A549 (cell line): ENCODE data around the gene SELENOI. TPM values are rescaled to one million over a fixed set of nuclear protein-coding genes. Genes with fewer than 3 reads are reported as not detected.

ENCODE experiments used
- ATAC-seq, 2 experiments: fragments of 200-7000 bp in 1 of 2; fragments of >200 bp in 1 of 2; cut with Nextera tagmentation in 1 of 2; cut with Tn5 transposase in 1 of 2; 3 replicates each; pipeline versions ENCODE4 v1.8.0 to v1.9.1; 2018 to 2020; ENCODE audit warnings: mild to moderate bottlenecking in 1 of 2, moderate library complexity in 1 of 2
- CTCF ChIA-PET: fragments of 300-600 bp; sonication (Branson Sonifier 250); formaldehyde crosslinking; extraction: SDS; loops from one replicate; lab custom pipeline; 2021; ENCODE audit warnings: antibody characterized with exemption, inconsistent platforms; lab: Yijun Ruan, JAX
- POLR2A ChIA-PET: fragments of 350-600 bp; formaldehyde crosslinking; extraction: SDS; loops from one replicate; lab custom pipeline; 2021; ENCODE audit warnings: antibody characterized with exemption, inconsistent platforms; lab: Yijun Ruan, JAX
- DNase-seq, 2 experiments: peaks; one replicate each; pipeline versions ENCODE4 v3.0.0 to v3.0.0-alpha.2; 2011 to 2016; ENCODE audit warnings: low read depth in 1 of 2, low spot score in 1 of 2
- FAIRE-seq: peaks from 2 replicates; lab custom pipeline; 2011; peaks lifted over from hg19 to GRCh38; lab: Jason Lieb, UNC
- H3K27ac ChIP-seq, 2 experiments: fragments of >200 bp; sonication (Bioruptor Twin); formaldehyde crosslinking; 3 replicates each; pipeline ENCODE4 v1.5.1; 2016 to 2017
- H3K4me1 ChIP-seq: fragments of >200 bp; sonication (Bioruptor Twin); formaldehyde crosslinking; 3 replicates; pipeline ENCODE4 v1.6.1; 2016
- H3K4me2 ChIP-seq: fragments of >200 bp; sonication (Bioruptor Twin); formaldehyde crosslinking; 3 replicates; pipeline ENCODE4 v1.6.1; 2016
- H3K4me3 ChIP-seq: fragments of >200 bp; sonication (Bioruptor Twin); formaldehyde crosslinking; 3 replicates; pipeline ENCODE4 v1.5.1; 2016
- H3K9me3 ChIP-seq: fragments of >200 bp; sonication (Bioruptor Twin); formaldehyde crosslinking; 3 replicates; pipeline ENCODE4 v1.6.1; 2016
- ATOH8 ChIP-seq: fragments of 250-450 bp; sonication (Bioruptor Pico); IDR thresholded peaks from 2 replicates; pipeline ENCODE4 v1.5.0; 2020; ENCODE audit warnings: low read depth, mild to moderate bottlenecking, moderate library complexity
- CEBPB ChIP-seq, 2 experiments: fragments of >200 bp in 1 of 2; sonication (Bioruptor Twin) in 1 of 2; formaldehyde crosslinking in 1 of 2; IDR thresholded peaks; 2 replicates each; pipeline ENCODE4 v1.6.1; 2012 to 2016
- EHMT2 ChIP-seq: fragments of 200-600 bp; sonication (generic); IDR thresholded peaks from 2 replicates; pipeline ENCODE4 v1.6.1; 2016; ENCODE audit warnings: antibody characterized with exemption, low read depth, mild to moderate bottlenecking, moderate library complexity
- ELK1 ChIP-seq: fragments of 150-350 bp; IDR thresholded peaks from 2 replicates; pipeline ENCODE4 v1.6.1; 2014; ENCODE audit warnings: low read depth, mild to moderate bottlenecking, low read length
- ESRRA ChIP-seq: fragments of 150-350 bp; IDR thresholded peaks from 2 replicates; pipeline ENCODE4 v1.6.1; 2014; ENCODE audit warnings: mild to moderate bottlenecking, low read length, borderline replicate concordance
- HMGXB4 ChIP-seq: fragments of 250-450 bp; sonication (Bioruptor Pico); IDR thresholded peaks from 2 replicates; pipeline ENCODE4 v1.5.0; 2021; ENCODE audit warnings: mild to moderate bottlenecking, moderate library complexity, borderline replicate concordance
- KDM1A ChIP-seq: fragments of 200-600 bp; sonication (generic); IDR thresholded peaks from 2 replicates; pipeline ENCODE4 v1.6.1; 2016; ENCODE audit warnings: low read depth, mild to moderate bottlenecking
- KDM5A ChIP-seq: fragments of 200-600 bp; sonication (generic); IDR thresholded peaks from 2 replicates; pipeline ENCODE4 v1.6.1; 2016; ENCODE audit warnings: antibody characterized with exemption, mild to moderate bottlenecking
- MAFK ChIP-seq: fragments of 450-650 bp; IDR thresholded peaks from 2 replicates; pipeline ENCODE4 v1.6.1; 2014; ENCODE audit not compliant: partially characterized antibody
- MAX ChIP-seq: IDR thresholded peaks from 2 replicates; pipeline ENCODE4 v1.6.1; 2012
- MYC ChIP-seq: IDR thresholded peaks from 2 replicates; pipeline ENCODE4 v1.6.1; 2012; ENCODE audit warnings: mild to moderate bottlenecking, inconsistent platforms, low read length, improper control_type of control experiment, borderline replicate concordance
- POLR2A ChIP-seq: IDR thresholded peaks from 2 replicates; pipeline ENCODE4 v1.6.1; 2012; ENCODE audit warnings: mild to moderate bottlenecking, low read length
- POLR2AphosphoS2 ChIP-seq: conservative IDR thresholded peaks from 2 replicates; pipeline ENCODE4 v1.6.1; 2012; ENCODE audit warnings: low read length, improper control_type of control experiment, inconsistent platforms
- RARB ChIP-seq: fragments of 250-450 bp; sonication (Bioruptor Pico); IDR thresholded peaks from 2 replicates; pipeline ENCODE4 v1.8.0; 2021; ENCODE audit warnings: mild to moderate bottlenecking, moderate library complexity
- REST ChIP-seq: fragments of 200-600 bp; sonication (generic); IDR thresholded peaks from 2 replicates; pipeline ENCODE4 v1.6.1; 2016; ENCODE audit warnings: antibody characterized with exemption, mild to moderate bottlenecking, moderate library complexity
- TFCP2L1 ChIP-seq: fragments of 250-450 bp; sonication (Bioruptor Pico); IDR thresholded peaks from 2 replicates; pipeline ENCODE4 v1.5.0; 2021; ENCODE audit warnings: mild to moderate bottlenecking
- TP53 ChIP-seq: fragments of 250-450 bp; sonication (Bioruptor Pico); IDR thresholded peaks from 2 replicates; pipeline ENCODE4 v1.5.0; 2021; ENCODE audit warnings: mild to moderate bottlenecking, moderate library complexity
- ZC3H11A ChIP-seq: fragments of 450-650 bp; IDR thresholded peaks from 2 replicates; pipeline ENCODE4 v1.6.1; 2014; ENCODE audit warnings: antibody characterized with exemption, mild to moderate bottlenecking
- ZNF302 ChIP-seq: fragments of 250-450 bp; sonication (Bioruptor Pico); IDR thresholded peaks from 2 replicates; pipeline ENCODE4 v1.9.0; 2021; ENCODE audit warnings: inconsistent platforms, mild to moderate bottlenecking, moderate library complexity
- WGBS: methylation state at CpG from one replicate; pipeline ENCODE4 v1.1.6; 2017; ENCODE audit errors: missing lambda C conversion rate; 5-methylcytosine and 5-hydroxymethylcytosine counted together
- polyA plus RNA-seq, 4 experiments: library from polyadenylated mRNA; depleted of rRNA in 3 of 4; stranded (reverse); fragments of >200 nt; fragmentation: RNase III in 1 of 4; extraction: RNeasy Plus Mini Kit Qiagen cat#74134 plus additional on column Dnase treatment in 1 of 4; gene quantifications; 2 replicates in 3 of 4; 3 replicates in 1 of 4; pipeline ENCODE4 v1.2.3, GENCODE V29; 2011 to 2017

Gene SELENOI
- polyA plus RNA-seq, 2 of the 4 experiments (the other 2 are of a cell fraction) = 18.2 to 38.7 TPM

- ATAC-seq (no peak), FAIRE-seq (no peak), DNase-seq (no peak)
- TF ChIP-seq ATOH8 (CRISPR knock-in tag) (no peak), KDM1A (peak; percentile 84; the same call in 1 of the 2 replicates)
- POLR2A ChIA-PET = no interaction called here
- Histone ChIP-seq H3K4me2 (no peak overlapping the region), H3K27ac (no peak overlapping the region), H3K4me3 (no peak overlapping the region), H3K4me1 (peaks cover 5% of the 10 kb centered on the region), H3K9me3 (no peaks in the 10 kb centered on the region)
- CTCF ChIA-PET = interaction anchor here (0.7 to 0.9 kb wide), 2 partner anchors 35 to 172 kb away, joined by 3 read pairs; no protein-coding TSS in a partner anchor
- 92% methylated on average over 5 of the region's 5 CpGs for WGBS
Measured at GRCh38 chr2:26396734-26397298, 50.9 kb downstream of the SELENOI start.

- Histone ChIP-seq H3K4me1 (peaks cover 5% of the 10 kb centered on the region), H3K4me3 (no peak overlapping the region), H3K4me2 (no peak overlapping the region), H3K9me3 (no peaks in the 10 kb centered on the region), H3K27ac (no peak overlapping the region)
- FAIRE-seq (no peak), ATAC-seq (no peak), DNase-seq (no peak)
- ChIA-PET POLR2A (interaction anchor here (0.6 to 0.9 kb wide), 2 partner anchors 54 to 169 kb away, joined by 3 to 4 read pairs; partner anchors contain the start of gene SELENOI), CTCF (interaction anchor here (1.0 to 1.2 kb wide), 4 partner anchors 11 to 346 kb away, joined by 3 to 4 read pairs (median 3); no protein-coding TSS in a partner anchor)
- 67% methylated on average over 4 of the region's 4 CpGs for WGBS
- TF ChIP-seq RARB (CRISPR knock-in tag) (no peak), HMGXB4 (CRISPR knock-in tag) (no peak), TP53 (no peak), MAX (no peak), MAFK (no peak), REST (no peak), ELK1 (no peak), MYC (no peak), ZNF302 (CRISPR knock-in tag) (no peak), KDM1A (no peak), ZC3H11A (no peak), KDM5A (no peak), POLR2AphosphoS2 (no peak), CEBPB (IDR thresholded peaks at IDR 0.05) (no peak), TFCP2L1 (CRISPR knock-in tag) (no peak), ESRRA (no peak), POLR2A (no peak), EHMT2 (no peak)
Measured at GRCh38 chr2:26399771-26400376, 53.9 kb downstream of the SELENOI start.
